Measurements from ENCODE around the gene VPS52.

The VPS52 gene

GRCh38 chr6:33217681-33218080 lies 54.0 kb downstream of the VPS52 start:
- Histone ChIP-seq H3K9ac (ENCODE audit: low read depth, low read length, poor library complexity) (no peak overlapping the region), H3K36me3 (replicated peaks in 1 of 2; ENCODE audit: control insufficient read depth in 2 of 2, insufficient read depth in 2 of 2, low read length in 2 of 2) (no peaks in the 10 kb centered on the region), H2BK15ac (ENCODE audit: low read length) (no peak overlapping the region), H2BK5ac (ENCODE audit: low read length) (no peak overlapping the region), H3K4ac (ENCODE audit: low read length) (no peak overlapping the region), H4K8ac (ENCODE audit: low read depth, low read length) (no peak overlapping the region), H3K23ac (ENCODE audit: low read depth, low read length, poor library complexity) (no peak overlapping the region), H3K4me2 (ENCODE audit: insufficient read depth, low read length, poor library complexity, severe bottlenecking) (no peak overlapping the region), H2BK120ac (ENCODE audit: low read depth, low read length) (no peak overlapping the region), H3K27ac (replicated peaks; ENCODE audit: low read length) (no peak overlapping the region), H3K27me3 (ENCODE audit: control insufficient read depth in 3 of 3, insufficient read depth in 3 of 3, low read depth in 1 of 3, low read length in 3 of 3) (peaks cover 0 to 26% (median 0%) of the 10 kb centered on the region in 3 experiments), H3K14ac (ENCODE audit: low read length) (no peak overlapping the region), H2AFZ (ENCODE audit: low read length) (no peak overlapping the region), H4K91ac (ENCODE audit: low read depth, low read length, poor library complexity) (no peak overlapping the region), H3K79me1 (ENCODE audit: low read depth, low read length) (no peaks in the 10 kb centered on the region), H2AK5ac (ENCODE audit: low read depth, low read length) (no peak overlapping the region), H3K4me1 (ENCODE audit: control insufficient read depth in 2 of 2, insufficient read depth in 1 of 2, low read depth in 1 of 2, low read length in 2 of 2) (peaks cover 10 to 26% of the 10 kb centered on the region in 2 donors), H3K18ac (ENCODE audit: low read length) (no peak overlapping the region), H2BK12ac (ENCODE audit: low read length) (no peak overlapping the region), H3K4me3 (ENCODE audit: low read length in 2 of 2) (peak overlapping the region in 1 of 2 donors; percentile 23), H3K9me3 (replicated peaks in 1 of 2; ENCODE audit: control insufficient read depth in 2 of 2, insufficient read depth in 1 of 2, low read depth in 1 of 2, low read length in 2 of 2) (no peaks in the 10 kb centered on the region)
- DNase-seq (ENCODE audit: low spot score): no peak
- no CpG with 5 or more reads among the region's 3 CpGs for WGBS, 2 donors (ENCODE audit: extremely low coverage in 2 of 2, insufficient read length in 2 of 2, insufficient replicate concordance in 1 of 2)

GRCh38 chr6:33217246-33217645 lies 54.4 kb downstream of the VPS52 start:
- H3K9me3 ChIP-seq (replicated peaks in 1 of 2; ENCODE audit: control insufficient read depth in 2 of 2, insufficient read depth in 1 of 2, low read depth in 1 of 2, low read length in 2 of 2): no peaks in the 10 kb centered on the region
- H2BK15ac ChIP-seq (ENCODE audit: low read length): no peak overlapping the region
- peaks cover 12 to 30% of the 10 kb centered on the region in 2 donors for H3K4me1 ChIP-seq (ENCODE audit: control insufficient read depth in 2 of 2, insufficient read depth in 1 of 2, low read depth in 1 of 2, low read length in 2 of 2)
- WGBS, 2 donors (ENCODE audit: extremely low coverage in 2 of 2, insufficient read length in 2 of 2, insufficient replicate concordance in 1 of 2): no CpG with 5 or more reads among the region's 6 CpGs
- H2BK5ac ChIP-seq (ENCODE audit: low read length): no peak overlapping the region
- no peak overlapping the region for H4K91ac ChIP-seq (ENCODE audit: low read depth, low read length, poor library complexity)
- H3K23ac ChIP-seq (ENCODE audit: low read depth, low read length, poor library complexity): no peak overlapping the region
- H3K4me2 ChIP-seq (ENCODE audit: insufficient read depth, low read length, poor library complexity, severe bottlenecking): no peak overlapping the region
- peaks cover 0 to 26% (median 0%) of the 10 kb centered on the region in 3 experiments for H3K27me3 ChIP-seq (ENCODE audit: control insufficient read depth in 3 of 3, insufficient read depth in 3 of 3, low read depth in 1 of 3, low read length in 3 of 3)
- H3K9ac ChIP-seq (ENCODE audit: low read depth, low read length, poor library complexity): no peak overlapping the region
- no peak overlapping the region for H2BK120ac ChIP-seq (ENCODE audit: low read depth, low read length)
- no peak overlapping the region for H4K8ac ChIP-seq (ENCODE audit: low read depth, low read length)
- H3K4ac ChIP-seq (ENCODE audit: low read length): no peak overlapping the region
- no peak overlapping the region for H2AK5ac ChIP-seq (ENCODE audit: low read depth, low read length)
- H3K79me1 ChIP-seq (ENCODE audit: low read depth, low read length): no peaks in the 10 kb centered on the region
- no peak overlapping the region for H3K4me3 ChIP-seq (ENCODE audit: low read length in 2 of 2)
- no peak overlapping the region for H2BK12ac ChIP-seq (ENCODE audit: low read length)
- H2AFZ ChIP-seq (ENCODE audit: low read length): no peak overlapping the region
- no peak overlapping the region for H3K18ac ChIP-seq (ENCODE audit: low read length)
- H3K14ac ChIP-seq (ENCODE audit: low read length): no peak overlapping the region
- DNase-seq (ENCODE audit: low spot score): no peak
- H3K27ac ChIP-seq (replicated peaks; ENCODE audit: low read length): no peak overlapping the region
- H3K36me3 ChIP-seq (replicated peaks in 1 of 2; ENCODE audit: control insufficient read depth in 2 of 2, insufficient read depth in 2 of 2, low read length in 2 of 2): peaks cover 2 to 3% of the 10 kb centered on the region in 2 donors

- WGBS, 2 donors (ENCODE audit: extremely low coverage in 2 of 2, insufficient read length in 2 of 2, insufficient replicate concordance in 1 of 2): no CpG with 5 or more reads among the region's 4 CpGs
- Histone ChIP-seq H3K23ac (ENCODE audit: low read depth, low read length, poor library complexity) (peak overlapping the region; percentile 76), H3K4ac (ENCODE audit: low read length) (no peak overlapping the region), H2BK12ac (ENCODE audit: low read length) (peak overlapping the region; percentile 61), H4K8ac (ENCODE audit: low read depth, low read length) (no peak overlapping the region), H3K36me3 (replicated peaks in 1 of 2; ENCODE audit: control insufficient read depth in 2 of 2, insufficient read depth in 2 of 2, low read length in 2 of 2) (peaks cover 9 to 13% of the 10 kb centered on the region in 2 donors), H3K4me3 (ENCODE audit: low read length in 2 of 2) (no peak overlapping the region), H3K9me3 (replicated peaks in 1 of 2; ENCODE audit: control insufficient read depth in 2 of 2, insufficient read depth in 1 of 2, low read depth in 1 of 2, low read length in 2 of 2) (no peaks in the 10 kb centered on the region), H2AFZ (ENCODE audit: low read length) (no peak overlapping the region), H3K18ac (ENCODE audit: low read length) (peak overlapping the region; percentile 17), H3K27ac (replicated peaks; ENCODE audit: low read length) (no peak overlapping the region), H3K27me3 (ENCODE audit: control insufficient read depth in 3 of 3, insufficient read depth in 3 of 3, low read depth in 1 of 3, low read length in 3 of 3) (peaks cover 0 to 26% (median 0%) of the 10 kb centered on the region in 3 experiments), H2BK5ac (ENCODE audit: low read length) (no peak overlapping the region), H3K4me1 (ENCODE audit: control insufficient read depth in 2 of 2, insufficient read depth in 1 of 2, low read depth in 1 of 2, low read length in 2 of 2) (peaks cover 12 to 32% of the 10 kb centered on the region in 2 donors), H3K9ac (ENCODE audit: low read depth, low read length, poor library complexity) (no peak overlapping the region), H2BK120ac (ENCODE audit: low read depth, low read length) (no peak overlapping the region), H4K91ac (ENCODE audit: low read depth, low read length, poor library complexity) (no peak overlapping the region), H2AK5ac (ENCODE audit: low read depth, low read length) (no peak overlapping the region), H3K79me1 (ENCODE audit: low read depth, low read length) (no peaks in the 10 kb centered on the region), H2BK15ac (ENCODE audit: low read length) (peak overlapping the region; percentile 47), H3K4me2 (ENCODE audit: insufficient read depth, low read length, poor library complexity, severe bottlenecking) (no peak overlapping the region), H3K14ac (ENCODE audit: low read length) (peak overlapping the region; percentile 60)
- no peak for DNase-seq (ENCODE audit: low spot score)
Measured at GRCh38 chr6:33216117-33216649, 55.5 kb downstream of the VPS52 start.

- peaks cover 12 to 33% of the 10 kb centered on the region in 2 donors for H3K4me1 ChIP-seq (ENCODE audit: control insufficient read depth in 2 of 2, insufficient read depth in 1 of 2, low read depth in 1 of 2, low read length in 2 of 2)
- no peak overlapping the region for H3K4me3 ChIP-seq (ENCODE audit: low read length in 2 of 2)
- DNase-seq (ENCODE audit: low spot score): no peak
- no peaks in the 10 kb centered on the region for H3K9me3 ChIP-seq (replicated peaks in 1 of 2; ENCODE audit: control insufficient read depth in 2 of 2, insufficient read depth in 1 of 2, low read depth in 1 of 2, low read length in 2 of 2)
- WGBS, 2 donors (ENCODE audit: extremely low coverage in 2 of 2, insufficient read length in 2 of 2, insufficient replicate concordance in 1 of 2): no CpG with 5 or more reads among the region's 9 CpGs
- H2AK5ac ChIP-seq (ENCODE audit: low read depth, low read length): no peak overlapping the region
- H4K91ac ChIP-seq (ENCODE audit: low read depth, low read length, poor library complexity): no peak overlapping the region
- H4K8ac ChIP-seq (ENCODE audit: low read depth, low read length): no peak overlapping the region
- H3K18ac ChIP-seq (ENCODE audit: low read length): peak overlapping the region; percentile 17
- no peak overlapping the region for H2AFZ ChIP-seq (ENCODE audit: low read length)
- no peak overlapping the region for H3K4me2 ChIP-seq (ENCODE audit: insufficient read depth, low read length, poor library complexity, severe bottlenecking)
- peak overlapping the region; percentile 61 for H2BK12ac ChIP-seq (ENCODE audit: low read length)
- no peak overlapping the region for H3K27ac ChIP-seq (replicated peaks; ENCODE audit: low read length)
- H3K79me1 ChIP-seq (ENCODE audit: low read depth, low read length): no peaks in the 10 kb centered on the region
- no peak overlapping the region for H3K4ac ChIP-seq (ENCODE audit: low read length)
- H2BK5ac ChIP-seq (ENCODE audit: low read length): no peak overlapping the region
- H3K9ac ChIP-seq (ENCODE audit: low read depth, low read length, poor library complexity): no peak overlapping the region
- no peak overlapping the region for H2BK120ac ChIP-seq (ENCODE audit: low read depth, low read length)
- H3K36me3 ChIP-seq (replicated peaks in 1 of 2; ENCODE audit: control insufficient read depth in 2 of 2, insufficient read depth in 2 of 2, low read length in 2 of 2): peaks cover 9 to 19% of the 10 kb centered on the region in 2 donors
- H2BK15ac ChIP-seq (ENCODE audit: low read length): peak overlapping the region; percentile 47
- peak overlapping the region; percentile 76 for H3K23ac ChIP-seq (ENCODE audit: low read depth, low read length, poor library complexity)
- H3K14ac ChIP-seq (ENCODE audit: low read length): peak overlapping the region; percentile 60
- H3K27me3 ChIP-seq (ENCODE audit: control insufficient read depth in 3 of 3, insufficient read depth in 3 of 3, low read depth in 1 of 3, low read length in 3 of 3): peaks cover 0 to 26% (median 0%) of the 10 kb centered on the region in 3 experiments
Measured at GRCh38 chr6:33215271-33216116, 56.2 kb downstream of the VPS52 start.

Measured in neuronal stem cell (in vitro differentiated cells).